Globus pallidus (tissue), 1 donor: ENCODE measurements around the gene ZNF862.
"Not testable (repeated sequence)": the region's sequence is repeated elsewhere in the genome, so short reads cannot be mapped to it uniquely, and the experiment has no call there.

ENCODE experiments used
- DNase-seq: peaks from one replicate; pipeline ENCODE4 v3.0.0-alpha.2; 2015; ENCODE audit warnings: low spot score

Gene ZNF862

DNA sequence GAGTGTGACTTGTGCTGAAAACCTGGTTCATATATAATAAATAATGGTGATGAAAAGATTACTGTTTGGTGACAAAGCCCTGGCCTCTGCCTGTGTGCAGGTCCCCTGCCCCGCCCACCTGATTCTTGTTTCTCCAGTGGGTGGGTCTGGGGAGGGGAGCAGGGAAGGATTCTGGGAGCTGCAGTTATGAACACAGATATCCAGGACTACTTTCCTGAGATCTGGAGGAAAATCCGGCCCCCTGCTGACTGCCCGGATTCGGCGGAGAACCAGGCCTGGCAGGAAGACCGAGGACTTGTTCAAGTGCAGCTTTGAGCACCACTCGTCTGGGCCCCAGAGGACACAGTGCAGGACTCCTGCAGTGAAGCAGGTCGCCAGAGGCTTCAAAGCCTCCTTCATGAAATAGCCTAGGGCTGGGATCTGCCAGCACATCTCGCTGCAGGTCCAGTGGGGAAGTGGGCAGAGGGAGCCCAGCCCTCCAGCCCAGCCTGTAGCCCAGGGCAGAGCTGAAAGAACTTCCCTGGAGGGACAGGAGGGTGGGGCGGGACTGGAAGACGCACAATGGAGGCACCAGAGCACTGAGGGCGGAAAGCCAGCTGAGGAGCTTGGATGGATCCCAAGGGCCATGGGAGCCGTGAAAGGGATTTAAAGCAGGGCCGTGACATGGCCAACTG, 42.6 kb downstream of the ZNF862 start:
- DNase-seq: peak; percentile 88

DNA sequence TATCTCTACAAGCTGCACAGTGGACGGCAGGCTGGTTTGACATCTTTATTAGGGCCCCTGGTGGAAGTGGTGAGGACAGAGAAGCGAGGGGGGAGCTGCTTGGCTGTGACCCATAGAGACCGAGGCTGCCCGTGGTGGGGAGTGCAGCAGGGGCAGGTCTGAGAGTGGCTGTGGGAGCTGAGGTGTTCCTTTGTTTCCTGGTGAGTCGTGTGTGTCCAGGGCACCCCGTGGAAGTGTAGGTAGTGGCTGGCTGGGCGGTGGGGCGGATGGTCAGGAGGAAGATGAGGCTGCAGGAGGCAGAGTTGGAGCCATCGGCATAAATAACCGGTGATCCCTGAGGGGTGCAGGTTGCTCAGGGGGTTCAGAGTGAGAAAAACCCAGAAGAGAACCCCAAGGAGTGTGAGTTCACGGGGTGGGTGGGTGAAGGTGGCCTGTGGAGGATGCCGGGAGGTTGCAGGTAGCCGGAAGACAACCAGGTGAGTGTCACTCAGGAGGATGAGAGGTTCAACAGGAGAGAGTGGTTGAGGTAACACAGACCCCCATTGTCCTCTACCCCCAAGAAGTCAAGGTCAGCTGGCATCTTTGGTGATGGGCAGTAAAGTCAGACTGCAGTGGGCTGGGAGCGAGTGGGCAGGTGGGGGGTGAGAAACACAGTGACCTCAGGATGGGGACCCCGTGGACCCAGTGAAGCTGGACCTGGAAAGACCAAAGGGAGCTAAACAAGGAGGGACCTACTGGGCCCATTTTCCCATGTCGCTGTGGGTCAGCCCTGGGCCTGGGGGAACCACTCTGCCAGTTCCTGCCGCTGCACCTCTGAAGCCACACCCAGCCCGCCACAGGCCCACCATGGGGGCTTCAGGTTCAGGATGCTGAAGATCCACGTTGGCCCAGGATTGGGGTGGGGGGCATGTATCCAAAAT, 43.4 kb downstream of the ZNF862 start:
- no peak for DNase-seq

GRCh38 chr7:149882248-149883047, 44.3 kb downstream of the ZNF862 start:
- DNase-seq: peak; percentile 88

DNA sequence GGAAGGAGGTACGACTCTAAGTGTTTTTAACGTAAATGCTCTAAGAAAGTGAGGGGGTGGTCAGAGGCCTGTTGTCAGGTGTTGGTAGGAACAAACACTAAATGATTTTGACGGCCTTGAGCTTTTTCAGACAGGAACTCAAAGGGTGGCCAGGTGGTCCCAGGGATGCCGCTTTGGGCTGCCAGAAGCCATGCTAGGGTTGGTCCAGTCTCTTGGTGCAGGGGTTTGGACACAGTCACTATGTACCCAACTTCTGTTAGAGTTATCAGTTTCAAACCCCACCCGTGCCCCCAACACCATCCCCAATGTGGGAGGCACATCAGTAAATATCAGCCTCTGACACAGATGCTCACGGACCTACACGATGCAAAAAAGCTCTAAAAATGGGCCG, 44.9 kb downstream of the ZNF862 start:
- no peak for DNase-seq

DNA sequence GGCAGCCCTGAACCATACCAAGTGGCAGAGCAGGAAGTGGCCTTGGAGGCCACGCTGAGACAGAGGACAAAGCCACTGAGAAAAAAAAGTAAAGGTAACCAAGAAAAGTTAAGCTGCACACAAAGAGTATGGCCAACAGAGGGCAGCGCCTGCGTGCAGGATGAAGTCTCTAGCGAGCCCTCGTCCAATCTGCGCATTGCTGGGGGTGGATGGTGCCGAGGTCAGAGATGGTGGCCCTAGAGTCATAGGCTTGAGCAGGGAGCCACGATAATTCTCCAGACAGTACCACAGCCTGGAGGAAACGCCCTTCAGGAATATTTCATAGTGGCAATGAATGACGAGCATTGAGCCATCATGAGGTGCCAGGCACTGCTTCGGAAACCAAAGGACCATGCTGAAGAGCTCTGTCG, 45.3 kb downstream of the ZNF862 start:
- peak; percentile 79 for DNase-seq

GRCh38 chr7:149884016-149884415, 45.8 kb downstream of the ZNF862 start:
- DNase-seq: no peak

DNA sequence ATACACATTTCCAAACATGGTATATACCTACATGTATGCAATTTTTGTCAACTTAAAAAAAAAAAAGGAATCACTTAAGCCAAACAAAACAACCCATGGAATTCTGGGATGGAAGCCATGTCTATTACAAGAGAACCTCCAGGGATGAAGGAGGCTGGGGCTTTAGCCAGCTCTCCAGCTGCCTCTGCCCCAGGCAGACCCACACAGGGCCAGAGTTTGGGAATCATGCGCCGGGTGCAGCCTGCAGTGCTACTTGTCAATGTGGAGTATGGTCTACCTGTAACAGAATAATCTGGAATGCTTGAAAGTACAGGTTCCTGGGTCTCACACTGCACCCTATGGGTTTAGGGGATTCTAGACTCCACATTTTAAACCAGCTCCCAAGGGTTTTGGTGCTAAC, 46.4 kb downstream of the ZNF862 start:
- no peak for DNase-seq

GRCh38 chr7:149885191-149886017, 47.2 kb downstream of the ZNF862 start:
- DNase-seq: no peak

- DNase-seq: no peak
Measured at GRCh38 chr7:149886018-149886415, 47.8 kb downstream of the ZNF862 start.

- DNase-seq: no peak
Measured at GRCh38 chr7:149887311-149887710, 49.1 kb downstream of the ZNF862 start.

GRCh38 chr7:149890715-149891114, 52.5 kb downstream of the ZNF862 start:
- not testable (repeated sequence) for DNase-seq

DNA sequence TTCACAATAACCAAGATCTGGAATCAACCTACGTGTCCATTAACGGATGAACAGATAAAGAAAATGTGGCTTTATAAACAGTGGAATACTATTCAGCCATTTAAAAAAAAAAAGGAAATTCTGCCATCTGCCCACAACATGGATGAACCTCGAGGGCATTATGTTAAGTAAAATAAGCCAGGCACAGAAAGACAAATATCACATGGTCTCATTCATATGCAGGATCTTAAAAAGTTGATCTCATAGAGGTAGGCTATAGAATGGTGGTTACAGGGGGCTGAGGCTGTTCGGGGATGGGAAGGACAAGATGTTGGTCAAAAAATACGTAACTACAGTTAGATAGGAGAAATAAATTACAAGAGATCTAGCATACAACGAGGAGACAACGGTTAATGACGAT, 56.8 kb downstream of the ZNF862 start:
- not testable (repeated sequence) for DNase-seq

- DNase-seq: not testable (repeated sequence)
Measured at GRCh38 chr7:149907776-149908376, 69.7 kb downstream of the ZNF862 start.

DNA sequence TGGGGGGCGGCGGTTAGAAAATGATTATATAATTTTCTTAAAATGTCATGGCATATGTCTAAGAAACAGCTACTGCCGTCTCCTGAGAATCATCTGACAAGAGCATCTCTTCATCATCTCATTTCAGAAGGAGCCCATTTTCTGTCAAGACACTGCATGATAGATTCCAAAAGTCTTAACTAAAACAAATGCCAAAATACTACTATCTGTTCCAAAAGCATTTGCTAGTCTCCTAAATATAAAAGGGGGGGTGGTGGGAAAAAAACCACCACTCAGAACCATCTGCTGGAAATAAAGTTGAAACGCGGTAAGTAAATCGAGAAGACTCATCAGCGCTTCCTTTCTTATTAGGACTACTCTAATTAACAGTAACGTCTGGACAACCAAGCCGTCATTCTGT, 72.0 kb downstream of the ZNF862 start:
- not testable (repeated sequence) for DNase-seq

GRCh38 chr7:149912126-149912525, 74.0 kb downstream of the ZNF862 start:
- not testable (repeated sequence) for DNase-seq
